HG03378 (cell line): ENCODE measurements around the gene SLCO4A1.
"Not testable (repeated sequence)": the region's sequence is repeated elsewhere in the genome, so short reads cannot be mapped to it uniquely, and the experiment has no call there.

Source experiments
- ATAC-seq: cut with Tn5 transposase; IDR thresholded peaks from one replicate; pipeline ENCODE4 v1.9.1; 2021; ENCODE audit warnings: mild to moderate bottlenecking, moderate library complexity; ENCODE audit not compliant: unreplicated experiment

Gene SLCO4A1

GRCh38 chr20:62679978-62680589, 37.8 kb downstream of the SLCO4A1 start:
- ATAC-seq: no peak

GRCh38 chr20:62682912-62683517, 40.7 kb downstream of the SLCO4A1 start:
- ATAC-seq: no peak

- not testable (repeated sequence) for ATAC-seq
These were observed 41.5 kb downstream of the SLCO4A1 start for GRCh38 chr20:62683660-62684322.

GRCh38 chr20:62684981-62685380, 42.7 kb downstream of the SLCO4A1 start:
- no peak for ATAC-seq

GRCh38 chr20:62685781-62686555, 43.7 kb downstream of the SLCO4A1 start:
- no peak for ATAC-seq

GRCh38 chr20:62686869-62687830, 44.8 kb downstream of the SLCO4A1 start:
- no peak for ATAC-seq

GRCh38 chr20:62688083-62688482, 45.8 kb downstream of the SLCO4A1 start:
- ATAC-seq: no peak

- ATAC-seq: no peak
These were observed 46.7 kb downstream of the SLCO4A1 start for GRCh38 chr20:62688855-62689460.

- no peak for ATAC-seq
These were observed 47.6 kb downstream of the SLCO4A1 start for GRCh38 chr20:62689861-62690260.

- ATAC-seq: no peak
These were observed 48.0 kb downstream of the SLCO4A1 start for GRCh38 chr20:62690261-62690820.

GRCh38 chr20:62691487-62691886, 49.2 kb downstream of the SLCO4A1 start:
- no peak for ATAC-seq

GRCh38 chr20:62692176-62692575, 49.9 kb downstream of the SLCO4A1 start:
- no peak for ATAC-seq

GRCh38 chr20:62692801-62693523, 50.7 kb downstream of the SLCO4A1 start:
- no peak for ATAC-seq

GRCh38 chr20:62693524-62693922, 51.2 kb downstream of the SLCO4A1 start:
- ATAC-seq: no peak

GRCh38 chr20:62694106-62694505, 51.8 kb downstream of the SLCO4A1 start:
- no peak for ATAC-seq

GRCh38 chr20:62694868-62695267, 52.6 kb downstream of the SLCO4A1 start:
- ATAC-seq: no peak

- no peak for ATAC-seq
These were observed 53.4 kb downstream of the SLCO4A1 start for GRCh38 chr20:62695448-62696414.

GRCh38 chr20:62696434-62696957, 54.2 kb downstream of the SLCO4A1 start:
- ATAC-seq: no peak
